ENCODE results near the gene TEX48.

DNA sequence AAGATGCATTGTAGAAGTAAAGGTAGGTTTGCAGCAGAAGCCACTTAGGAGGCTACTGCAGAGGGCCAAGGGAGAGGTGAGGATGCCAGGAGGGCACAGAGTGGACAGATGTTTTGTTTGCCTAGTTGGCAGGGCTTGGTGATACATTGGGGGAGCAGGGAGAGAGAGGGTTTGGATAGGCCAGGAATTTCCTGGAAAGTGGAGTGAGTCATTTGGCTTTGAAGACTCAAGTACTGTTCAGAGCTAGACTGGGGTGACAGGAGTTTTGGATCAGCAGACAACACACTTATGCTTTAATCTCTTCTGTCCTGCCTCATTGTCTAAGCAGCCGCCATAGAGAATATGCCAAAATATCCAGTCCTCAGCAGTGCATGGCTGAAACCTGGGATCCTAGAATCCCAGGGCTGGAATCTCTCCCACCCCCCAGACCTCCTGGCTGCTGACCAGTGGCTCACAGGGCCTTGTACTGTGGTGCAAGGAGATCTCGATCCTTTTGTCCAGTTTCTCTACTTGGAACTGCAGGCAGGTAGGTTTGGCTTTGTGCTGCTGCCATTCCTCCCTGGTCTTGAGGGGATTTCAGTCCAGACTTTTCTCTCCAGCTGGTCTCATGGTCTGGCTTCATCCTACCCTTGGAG, 59.9 kb downstream of the TEX48 start:
- TF ChIP-seq EZH2 (IDR thresholded peaks at IDR 0.05; ENCODE audit: insufficient read depth, poor library complexity, severe bottlenecking) (no peak), EZH2phosphoT487 (IDR thresholded peaks at IDR 0.05; ENCODE audit: insufficient read depth, low read depth) (no peak)

All from GM23248 (cell line).